Stimulated activated CD8-positive, alpha-beta memory T cell treated with anti-CD3 and anti-CD28 coated beads, Interleukin-15, amount 100 ng/mL, for 1 hour (primary cell): Measurements from ENCODE around the gene AQP6.

Experiments
- DNase-seq: peaks from one replicate; pipeline ENCODE4 v3.0.0-alpha.2; 2020; ENCODE audit warnings: low read depth

Gene AQP6

DNA sequence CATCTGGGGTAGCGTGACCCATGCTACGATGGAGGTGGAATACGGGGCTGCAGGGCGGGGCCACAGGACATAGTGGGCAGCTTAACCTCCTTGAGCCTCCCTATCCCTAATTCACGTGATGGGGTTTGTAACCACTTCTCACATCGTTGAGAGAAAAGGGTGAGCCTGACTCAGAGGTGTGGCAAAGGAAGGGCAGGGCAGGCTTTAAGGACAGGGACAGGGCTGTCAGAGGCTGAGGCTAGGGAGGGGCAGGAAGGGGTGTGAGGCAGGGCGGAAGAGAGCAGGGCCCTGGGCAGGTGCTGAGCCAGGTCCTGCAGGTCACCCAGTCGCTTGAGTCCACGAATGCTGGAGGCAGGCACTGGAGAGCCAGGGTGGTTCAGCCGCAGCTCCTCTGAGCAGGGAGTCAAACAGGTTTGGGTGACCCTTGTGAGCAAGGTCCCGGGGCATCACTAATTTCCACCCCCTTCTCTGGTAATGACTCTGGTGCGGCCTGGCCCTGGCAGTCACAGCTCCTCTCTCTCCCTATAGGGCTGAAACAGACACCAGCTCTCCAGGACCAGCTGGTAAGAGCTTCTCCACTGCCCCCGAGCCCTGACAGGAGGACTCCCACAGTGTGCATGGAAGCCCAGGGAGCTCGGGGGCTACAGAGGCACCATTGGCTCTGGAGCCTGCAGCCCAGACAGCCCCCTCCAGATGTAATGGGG is 29.7 kb upstream of the AQP6 start:
- DNase-seq, result no peak

DNA sequence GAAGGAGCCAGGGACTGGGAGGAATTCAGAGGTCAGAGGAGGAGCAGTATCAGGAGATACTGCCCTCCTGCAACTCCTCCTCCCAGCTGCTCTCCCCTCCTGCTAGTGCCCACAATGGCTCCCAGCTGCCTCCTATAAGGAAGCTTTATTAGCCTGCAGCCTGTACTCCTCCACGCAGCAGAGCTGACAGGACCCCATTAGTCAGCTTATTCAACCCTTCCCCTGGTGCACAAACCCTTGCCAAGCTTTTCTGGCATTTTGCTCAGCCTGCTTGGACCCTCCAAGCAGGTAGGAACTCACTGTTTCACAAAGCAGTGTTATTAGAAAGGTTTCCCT is 29.2 kb upstream of the AQP6 start:
- no peak for DNase-seq

DNA sequence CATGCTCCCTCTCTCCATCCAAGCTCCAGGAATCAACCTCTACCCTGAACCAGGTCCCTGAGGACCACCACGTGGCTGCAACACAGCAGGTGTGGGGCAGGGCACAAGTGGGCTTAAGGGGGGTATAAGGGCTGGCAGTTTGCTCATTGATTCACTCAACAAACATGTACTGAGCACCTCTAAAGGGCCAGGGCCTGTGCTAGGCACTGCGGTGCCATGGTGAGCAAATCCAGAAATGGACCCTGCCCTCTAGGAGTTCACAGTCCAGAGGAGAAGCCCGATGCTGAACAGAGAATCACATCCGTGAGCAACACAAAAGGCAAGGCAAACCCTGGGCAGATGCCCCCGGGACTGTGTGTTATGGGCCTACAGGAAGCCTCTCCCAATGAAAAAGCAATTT is 28.7 kb upstream of the AQP6 start:
- no peak for DNase-seq

DNA sequence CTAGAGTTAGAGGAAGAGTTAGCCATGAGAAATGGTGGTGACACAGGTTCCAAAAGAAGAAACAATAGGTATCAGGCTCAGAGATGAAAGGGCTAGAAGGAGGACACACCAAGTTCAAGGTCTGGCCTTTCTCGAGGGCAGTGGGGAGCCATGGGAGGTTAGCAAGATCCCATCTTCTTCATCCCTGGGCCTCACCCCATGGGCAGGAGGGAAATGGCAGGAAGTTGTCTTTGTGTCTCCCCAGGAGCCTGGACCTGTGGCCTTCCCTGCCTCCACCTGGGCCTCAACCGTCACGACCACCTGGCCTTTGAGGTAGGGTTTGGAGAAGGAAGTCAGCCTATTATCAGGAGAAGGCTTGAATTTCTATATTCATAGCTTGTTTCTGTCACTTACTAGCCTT is 28.0 kb upstream of the AQP6 start:
- DNase-seq, result no peak

DNA sequence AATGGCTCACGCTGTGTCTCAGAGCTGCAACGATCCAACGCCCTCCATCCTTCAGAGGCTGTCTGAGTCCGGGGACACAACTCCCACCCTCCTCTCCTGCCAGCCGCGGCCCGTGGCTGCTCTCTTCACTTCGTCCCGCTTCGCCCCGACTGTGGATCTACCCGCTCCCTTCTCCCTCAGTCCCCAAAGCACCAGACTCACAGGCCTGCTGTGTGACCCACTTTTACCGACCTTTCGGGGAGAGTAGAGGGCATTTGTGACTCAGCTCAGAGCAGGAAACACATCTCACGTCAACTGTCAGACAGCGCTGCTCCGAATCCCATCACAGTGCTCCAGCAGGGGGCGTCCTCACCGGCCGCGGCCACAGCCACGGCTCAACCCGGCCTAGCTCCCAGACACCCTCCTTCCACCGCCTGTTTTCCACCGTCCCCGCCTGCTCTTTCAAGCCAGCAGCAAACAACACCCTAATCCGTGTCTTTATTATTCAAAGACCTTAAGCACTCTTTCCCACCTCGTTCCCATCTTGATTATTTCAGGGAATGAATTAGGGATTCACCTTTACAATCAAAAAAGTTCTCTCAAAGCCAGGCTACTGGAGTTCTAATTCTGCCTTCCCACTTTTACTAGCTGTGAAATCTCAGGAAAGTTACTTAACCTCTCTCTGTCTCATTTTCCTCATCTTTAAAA is 27.2 kb upstream of the AQP6 start:
- DNase-seq, result peak; percentile 73

DNA sequence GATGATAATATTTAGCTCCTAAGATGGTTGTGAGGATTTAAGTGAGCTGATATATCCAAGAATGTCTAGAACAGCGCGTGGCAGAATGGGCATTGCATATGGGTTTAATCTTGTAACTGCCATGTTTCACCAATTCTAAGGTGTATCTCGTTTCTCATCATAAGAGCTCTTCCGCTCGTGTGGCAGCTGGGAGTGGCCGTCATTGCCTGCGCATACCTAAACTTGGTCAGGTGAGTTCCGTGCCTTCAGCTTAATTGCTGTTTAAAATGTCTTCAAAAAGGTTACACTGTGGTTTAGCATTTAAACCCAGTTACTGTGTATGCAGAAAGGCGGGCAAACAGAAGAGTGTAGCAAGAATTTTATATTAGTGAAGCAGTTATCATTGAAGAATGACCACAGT is 26.7 kb upstream of the AQP6 start:
- no peak for DNase-seq

DNA sequence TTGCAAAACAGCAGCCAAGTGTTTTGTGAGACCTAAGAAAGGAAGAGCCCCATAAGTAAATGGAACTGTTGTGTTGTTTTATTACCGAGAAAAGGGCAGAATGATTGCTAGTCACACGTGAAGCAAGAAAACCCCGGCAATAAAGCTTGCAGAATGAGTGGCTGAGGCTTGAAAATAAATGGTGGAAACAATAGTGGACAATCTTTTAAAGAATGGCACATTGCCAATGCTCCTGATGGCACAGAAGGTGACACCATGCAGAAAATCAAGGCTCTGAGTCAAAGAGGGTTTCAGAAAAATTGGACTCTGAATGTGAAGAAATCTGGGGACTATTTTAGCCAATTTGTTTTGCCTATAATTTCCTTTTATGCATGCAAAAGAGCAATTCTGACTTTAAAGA is 26.2 kb upstream of the AQP6 start:
- DNase-seq, result no peak

DNA sequence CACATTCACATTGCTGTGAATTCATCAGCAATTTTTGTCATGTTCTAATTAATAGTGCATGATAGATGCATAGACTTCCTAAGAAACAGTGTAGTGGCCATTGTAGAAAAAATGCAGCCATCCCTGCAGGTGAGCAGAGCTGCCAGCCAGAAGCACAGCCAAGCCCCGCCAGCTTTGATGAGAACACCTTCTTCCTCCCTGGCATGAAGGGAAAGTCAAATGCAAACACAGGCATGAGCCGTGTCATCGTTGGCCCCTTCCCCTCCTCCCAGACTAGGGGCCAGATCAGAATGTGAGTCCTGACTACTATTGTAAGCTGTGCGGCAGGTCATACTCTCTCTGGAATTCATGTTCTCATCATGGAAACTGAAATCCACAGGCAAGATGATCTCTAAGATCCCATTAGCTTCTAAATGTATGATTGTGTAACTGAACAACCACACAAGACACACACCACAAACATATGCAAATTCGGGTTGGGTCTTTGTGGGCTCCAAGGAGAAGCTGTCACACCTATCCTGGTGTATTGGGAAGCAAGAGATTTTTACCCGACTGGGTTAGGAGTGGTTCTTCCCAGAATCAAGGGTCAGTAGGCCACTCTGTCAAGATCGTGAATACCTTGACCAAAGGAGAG is 25.0 kb upstream of the AQP6 start:
- no peak for DNase-seq

DNA sequence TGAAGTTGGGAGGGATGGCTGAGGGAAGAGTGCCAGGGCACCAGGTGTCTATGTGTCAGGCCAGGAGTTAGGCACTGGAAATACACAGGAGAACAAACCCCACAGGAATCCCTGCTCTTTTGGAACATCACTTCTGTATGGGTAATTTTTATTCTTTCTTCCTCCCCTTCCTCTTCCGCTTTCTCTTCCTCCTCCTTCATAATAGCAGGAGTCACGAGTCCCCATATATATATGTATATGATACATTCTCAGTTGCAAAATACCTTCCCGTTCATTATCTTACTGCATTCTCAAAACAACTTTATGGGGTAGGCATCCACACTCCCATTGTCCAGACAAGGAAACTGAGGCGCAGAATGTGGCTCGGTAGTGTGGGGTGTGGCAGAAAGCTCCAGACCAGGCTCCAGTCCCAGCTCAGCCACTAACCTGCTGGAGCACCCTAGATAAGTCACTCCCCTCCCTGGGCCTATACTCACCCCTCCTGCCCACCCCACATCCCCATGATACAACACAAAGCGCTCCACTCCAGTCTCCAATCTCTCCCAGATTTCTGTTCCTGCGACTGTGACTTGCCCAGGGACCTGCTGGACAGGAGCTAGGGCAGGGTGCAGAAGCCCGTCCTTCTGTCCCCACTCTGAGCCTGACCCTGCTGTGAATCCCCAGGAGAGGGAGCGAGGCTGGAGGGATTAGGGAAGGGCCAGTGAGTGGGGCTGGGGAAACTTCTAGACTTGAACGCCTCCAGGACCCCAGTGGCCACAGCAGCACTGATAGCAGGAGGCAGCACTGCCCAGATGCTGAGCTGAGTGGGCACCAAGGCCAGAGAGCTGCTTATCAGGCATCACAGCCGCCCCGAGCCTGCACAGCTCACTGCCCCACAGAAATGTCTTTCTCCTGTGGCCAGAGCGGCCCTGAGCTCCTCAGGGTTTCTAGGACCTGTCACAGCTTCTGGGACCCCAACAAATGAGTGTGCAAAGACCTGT is 23.6 kb upstream of the AQP6 start:
- no peak for DNase-seq

DNA sequence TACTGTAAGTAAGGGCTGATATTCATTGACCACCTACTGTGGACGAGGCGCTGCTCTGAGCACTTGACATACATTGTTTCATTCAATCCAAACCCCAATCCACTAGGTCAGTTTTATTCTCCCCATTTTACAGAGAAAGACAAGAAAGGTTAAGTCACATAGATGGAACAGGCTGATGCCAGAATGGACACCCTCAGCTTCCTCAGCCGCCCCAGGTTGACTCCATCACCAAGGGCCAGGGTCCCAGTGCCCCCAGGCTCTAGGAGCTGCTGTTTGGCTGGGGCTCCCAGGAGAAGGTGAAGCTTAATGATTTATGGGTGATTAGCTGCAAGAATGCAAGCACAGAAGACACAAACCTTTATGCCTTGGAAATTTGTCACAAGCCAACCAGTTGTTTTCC is 22.9 kb upstream of the AQP6 start:
- DNase-seq, result no peak

DNA sequence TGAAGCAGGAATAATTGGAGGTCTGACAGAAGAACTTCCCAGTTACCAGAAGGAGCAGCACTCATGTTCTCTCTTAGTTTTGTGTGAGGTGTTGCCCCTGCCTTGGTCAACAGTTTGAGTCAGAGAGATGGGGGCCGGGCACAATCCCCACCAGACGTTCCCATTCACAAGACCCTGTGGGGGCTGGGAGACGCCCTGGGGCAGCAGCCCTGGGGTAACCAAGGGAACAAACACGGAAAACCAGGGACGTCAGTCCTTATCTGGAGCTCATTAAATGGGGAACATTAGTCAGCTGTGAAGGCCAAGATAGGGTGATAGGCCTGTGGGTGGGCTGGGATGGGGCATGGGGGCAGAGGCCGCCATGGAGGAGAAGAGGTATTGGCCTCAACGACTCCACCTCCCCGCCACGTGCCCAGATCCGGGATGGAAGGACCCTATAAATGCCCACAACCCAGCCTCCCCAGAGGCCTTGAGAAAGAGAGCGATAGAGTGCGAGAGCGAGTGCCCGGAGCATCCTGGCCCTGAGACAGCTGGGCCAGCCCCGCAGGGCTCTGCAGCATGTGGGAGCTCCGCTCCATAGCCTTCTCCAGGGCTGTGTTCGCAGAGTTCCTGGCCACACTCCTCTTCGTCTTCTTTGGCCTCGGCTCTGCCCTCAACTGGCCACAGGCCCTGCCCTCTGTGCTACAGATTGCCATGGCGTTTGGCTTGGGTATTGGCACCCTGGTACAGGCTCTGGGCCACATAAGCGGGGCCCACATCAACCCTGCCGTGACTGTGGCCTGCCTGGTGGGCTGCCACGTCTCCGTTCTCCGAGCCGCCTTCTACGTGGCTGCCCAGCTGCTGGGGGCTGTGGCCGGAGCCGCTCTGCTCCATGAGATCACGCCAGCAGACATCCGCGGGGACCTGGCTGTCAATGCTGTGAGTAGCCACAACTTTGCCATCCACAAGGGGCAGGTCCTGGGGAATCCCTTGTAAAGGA is 22.2 kb upstream of the AQP6 start, which contains the start of gene AQP2:
Gene AQP2 (plus strand): TSS at position 465 of the 979 bp plus-strand sequence. CDS start 94 bp downstream, at position 559.
- DNase-seq, result no peak

DNA sequence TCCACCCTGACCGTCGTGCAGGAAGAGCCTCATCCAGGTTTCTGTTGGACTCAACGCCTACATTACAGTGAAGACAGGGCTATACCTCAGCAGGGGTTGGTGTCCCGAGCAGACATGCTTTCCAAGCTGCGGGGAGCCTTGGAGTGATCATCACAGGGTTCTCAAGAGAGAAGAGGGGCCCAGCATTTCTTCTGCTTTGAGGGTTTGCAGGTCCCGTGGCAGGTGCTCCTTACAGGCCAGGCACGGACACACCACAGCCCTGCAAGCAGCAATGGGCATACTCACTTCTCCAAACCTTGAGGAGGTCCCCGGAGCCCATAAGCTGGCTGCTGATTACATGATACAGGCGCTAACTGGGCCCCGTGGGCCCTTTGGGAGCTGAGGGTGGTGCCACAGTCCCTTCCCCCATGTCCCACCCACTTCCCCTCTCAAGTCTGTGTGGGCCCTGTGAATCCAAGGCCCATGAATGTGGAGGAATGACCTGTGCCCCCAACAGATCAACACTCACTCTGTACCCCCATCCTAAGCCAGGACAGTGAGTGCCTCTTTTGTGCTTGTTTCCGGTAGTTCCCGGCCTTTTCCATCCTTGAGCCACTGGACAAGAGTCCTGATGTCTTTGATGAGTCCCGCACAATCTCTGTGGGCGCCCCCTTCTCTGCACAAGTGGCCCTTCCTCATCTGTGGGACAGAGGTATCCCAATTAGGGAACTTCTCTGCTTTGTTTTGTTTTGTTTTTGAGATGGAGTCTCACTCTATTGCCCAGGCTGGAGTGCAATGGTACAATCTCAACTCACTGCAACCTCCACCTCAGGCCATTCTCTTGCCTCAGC is 21.1 kb upstream of the AQP6 start:
- no peak for DNase-seq

DNA sequence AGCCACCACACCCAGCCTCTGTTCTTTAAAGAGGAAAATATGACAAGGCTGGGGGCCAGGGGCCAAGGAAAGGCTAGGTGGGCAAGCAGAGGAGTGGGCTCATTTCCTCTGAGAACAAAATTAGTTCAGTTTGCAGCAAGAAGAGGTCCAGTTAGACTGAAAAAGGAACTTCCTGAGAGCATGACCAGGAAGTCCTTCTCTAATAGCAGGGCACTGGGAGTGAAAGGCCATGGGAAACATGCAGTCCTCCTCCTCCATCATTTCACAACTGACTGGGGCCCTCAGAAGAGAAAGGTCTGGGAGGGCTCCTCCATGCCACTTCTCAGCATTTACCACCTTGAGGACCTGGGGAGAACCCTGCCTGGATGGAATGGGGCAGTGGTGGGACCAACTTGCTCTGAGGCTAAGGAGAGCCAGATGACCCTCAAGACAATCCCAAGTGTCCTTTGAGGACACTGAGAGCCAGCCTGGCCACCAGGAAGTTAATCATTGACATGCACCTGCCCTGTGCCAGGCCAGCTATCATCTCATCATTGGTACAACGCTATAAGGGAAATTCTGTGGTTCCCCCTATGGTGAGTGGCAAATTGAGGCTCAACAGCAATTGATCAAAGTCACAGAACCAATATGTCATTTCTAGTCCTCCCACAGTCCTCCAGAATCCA is 20.2 kb upstream of the AQP6 start:
- DNase-seq, result no peak

DNA sequence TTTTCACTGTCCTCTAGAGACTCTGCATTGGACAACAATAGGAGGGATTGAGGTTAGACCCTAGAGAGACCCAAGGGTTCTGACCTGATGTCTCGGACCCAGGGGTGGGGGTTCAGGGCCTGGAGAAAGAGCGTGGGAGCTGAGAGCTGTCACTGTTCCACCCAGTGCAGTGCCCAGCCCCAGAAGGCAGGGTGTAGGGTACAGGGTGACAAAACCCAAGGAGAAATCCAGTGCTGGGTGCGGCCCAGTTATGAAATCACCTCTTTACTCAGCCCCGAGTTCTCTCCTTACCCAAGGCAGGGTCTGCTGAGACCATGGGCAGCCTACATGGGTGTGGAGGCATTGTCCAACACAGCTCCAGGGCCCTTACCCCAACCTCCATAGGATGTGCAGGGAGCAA is 19.6 kb upstream of the AQP6 start:
- DNase-seq, result no peak

DNA sequence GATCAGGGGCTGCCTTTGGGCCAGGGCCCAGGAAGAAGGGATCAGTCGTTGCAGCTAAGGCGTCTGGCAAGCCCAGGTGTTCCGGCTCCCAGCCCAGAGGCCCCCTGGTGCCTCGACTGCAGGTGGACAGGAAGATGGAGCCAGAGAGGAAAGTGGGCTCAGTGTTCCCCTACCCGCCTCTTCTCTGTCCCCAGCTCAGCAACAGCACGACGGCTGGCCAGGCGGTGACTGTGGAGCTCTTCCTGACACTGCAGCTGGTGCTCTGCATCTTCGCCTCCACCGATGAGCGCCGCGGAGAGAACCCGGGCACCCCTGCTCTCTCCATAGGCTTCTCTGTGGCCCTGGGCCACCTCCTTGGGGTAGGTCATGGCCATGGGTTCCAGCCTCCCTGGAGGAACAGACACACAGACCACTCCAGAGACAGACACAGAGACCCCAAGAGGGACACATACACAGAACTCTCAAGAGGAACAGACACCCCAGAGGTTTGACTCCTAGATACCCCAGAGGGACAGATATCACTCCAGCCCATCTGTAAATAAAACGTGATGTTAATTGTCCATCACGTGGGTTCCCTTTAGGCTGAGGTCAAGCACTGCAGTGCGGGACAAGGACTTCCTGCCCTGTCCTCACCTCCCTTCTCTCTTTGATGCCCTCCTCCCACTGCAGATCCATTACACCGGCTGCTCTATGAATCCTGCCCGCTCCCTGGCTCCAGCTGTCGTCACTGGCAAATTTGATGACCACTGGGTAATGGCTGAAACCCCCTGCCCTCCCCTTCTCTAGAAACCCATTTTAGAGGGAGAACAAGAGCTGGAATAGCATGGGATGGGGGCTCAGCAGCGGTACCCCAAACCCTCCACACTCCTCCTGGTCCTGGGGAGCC is 18.5 kb upstream of the AQP6 start:
- DNase-seq, result no peak

DNA sequence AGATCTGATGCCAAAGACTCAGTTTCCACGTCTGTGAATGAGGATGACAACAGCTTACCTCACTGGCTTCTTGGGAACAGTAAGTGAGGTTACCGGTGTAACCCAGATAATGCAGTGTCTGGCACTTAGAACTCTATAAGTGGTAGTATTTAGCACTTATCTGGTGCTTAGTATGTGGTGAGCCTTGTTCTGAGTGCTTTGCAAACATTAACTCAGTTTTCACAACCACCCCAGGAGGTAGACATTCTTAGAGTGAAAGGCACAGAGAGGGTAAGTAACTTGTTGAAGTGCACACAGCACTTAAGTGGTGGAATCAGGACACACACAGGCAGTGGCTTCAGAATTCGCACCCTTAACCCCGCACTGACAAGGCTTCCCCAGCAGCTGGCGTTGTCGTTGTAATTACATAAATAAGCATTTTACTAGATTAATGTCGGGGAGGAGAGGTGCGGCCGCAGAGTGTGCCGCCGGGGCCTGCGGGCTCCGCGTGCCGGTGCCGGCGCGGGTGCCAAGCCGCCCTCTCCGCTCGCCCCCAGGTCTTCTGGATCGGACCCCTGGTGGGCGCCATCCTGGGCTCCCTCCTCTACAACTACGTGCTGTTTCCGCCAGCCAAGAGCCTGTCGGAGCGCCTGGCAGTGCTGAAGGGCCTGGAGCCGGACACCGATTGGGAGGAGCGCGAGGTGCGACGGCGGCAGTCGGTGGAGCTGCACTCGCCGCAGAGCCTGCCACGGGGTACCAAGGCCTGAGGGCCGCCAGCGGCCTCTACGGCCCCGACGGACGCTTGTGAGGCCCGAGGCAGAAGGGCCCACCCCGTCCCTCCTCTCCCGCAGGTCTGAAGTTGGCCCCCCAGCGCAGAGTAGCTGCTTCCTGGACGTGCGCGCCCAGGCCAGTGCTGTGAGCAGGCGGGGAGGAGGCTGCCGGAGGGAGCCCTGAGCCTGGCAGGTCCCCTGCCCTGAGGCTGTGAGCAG is 17.6 kb upstream of the AQP6 start:
- no peak for DNase-seq

DNA sequence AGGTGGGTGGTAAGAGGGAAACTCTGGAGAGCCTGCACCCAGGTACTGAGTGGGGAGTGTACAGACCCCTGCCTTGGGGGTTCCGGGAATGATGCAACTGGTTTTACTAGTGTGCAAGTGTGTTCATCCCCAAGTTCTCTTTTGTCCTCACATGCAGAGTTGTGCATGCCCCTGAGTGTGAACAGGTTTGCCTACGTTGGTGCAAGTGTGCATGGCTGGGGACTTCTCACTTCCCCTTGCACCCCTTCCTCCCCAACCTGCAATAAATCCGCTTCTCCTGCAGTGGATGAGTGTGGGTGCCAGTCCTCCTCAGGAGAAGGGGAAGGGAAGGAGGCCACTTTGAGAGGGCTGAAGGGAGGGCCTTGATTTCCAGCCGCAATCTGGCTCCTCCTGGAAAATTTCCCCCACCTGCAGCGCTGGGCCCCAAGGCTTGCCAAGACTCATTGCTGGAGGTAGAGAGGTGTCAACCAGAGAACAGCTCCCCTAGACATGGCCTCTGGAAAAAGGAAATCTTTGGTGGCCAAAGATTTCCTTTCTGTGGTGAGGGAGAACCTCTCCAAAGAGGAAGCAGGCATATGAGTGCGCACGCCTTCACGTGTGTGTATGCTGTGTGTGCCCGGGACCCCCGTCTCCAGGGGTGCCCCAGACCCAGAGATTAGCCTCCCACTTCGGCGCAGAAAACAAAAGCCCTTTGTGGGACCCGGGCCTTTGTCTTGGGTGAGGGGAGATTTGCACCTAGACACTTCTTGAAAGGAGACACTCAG is 16.7 kb upstream of the AQP6 start:
- no peak for DNase-seq
